Stimulated activated CD8-positive, alpha-beta memory T cell treated with anti-CD3 and anti-CD28 coated beads, Interleukin-12 subunit alpha, Interleukin-12 subunit beta, amount 100 ng/mL, for 24 hours (primary cell): Measurements from ENCODE around the gene WDR48.
A peak's percentile ranks its signal among the peaks of the same experiment; 100 is the strongest.
"Not testable (repeated sequence)": the region's sequence is repeated elsewhere in the genome, so short reads cannot be mapped to it uniquely, and the experiment has no call there.

Experiments
- DNase-seq: peaks from one replicate; pipeline ENCODE4 v3.0.0-alpha.2; 2020; ENCODE audit errors: extremely low read depth

Gene WDR48

DNA sequence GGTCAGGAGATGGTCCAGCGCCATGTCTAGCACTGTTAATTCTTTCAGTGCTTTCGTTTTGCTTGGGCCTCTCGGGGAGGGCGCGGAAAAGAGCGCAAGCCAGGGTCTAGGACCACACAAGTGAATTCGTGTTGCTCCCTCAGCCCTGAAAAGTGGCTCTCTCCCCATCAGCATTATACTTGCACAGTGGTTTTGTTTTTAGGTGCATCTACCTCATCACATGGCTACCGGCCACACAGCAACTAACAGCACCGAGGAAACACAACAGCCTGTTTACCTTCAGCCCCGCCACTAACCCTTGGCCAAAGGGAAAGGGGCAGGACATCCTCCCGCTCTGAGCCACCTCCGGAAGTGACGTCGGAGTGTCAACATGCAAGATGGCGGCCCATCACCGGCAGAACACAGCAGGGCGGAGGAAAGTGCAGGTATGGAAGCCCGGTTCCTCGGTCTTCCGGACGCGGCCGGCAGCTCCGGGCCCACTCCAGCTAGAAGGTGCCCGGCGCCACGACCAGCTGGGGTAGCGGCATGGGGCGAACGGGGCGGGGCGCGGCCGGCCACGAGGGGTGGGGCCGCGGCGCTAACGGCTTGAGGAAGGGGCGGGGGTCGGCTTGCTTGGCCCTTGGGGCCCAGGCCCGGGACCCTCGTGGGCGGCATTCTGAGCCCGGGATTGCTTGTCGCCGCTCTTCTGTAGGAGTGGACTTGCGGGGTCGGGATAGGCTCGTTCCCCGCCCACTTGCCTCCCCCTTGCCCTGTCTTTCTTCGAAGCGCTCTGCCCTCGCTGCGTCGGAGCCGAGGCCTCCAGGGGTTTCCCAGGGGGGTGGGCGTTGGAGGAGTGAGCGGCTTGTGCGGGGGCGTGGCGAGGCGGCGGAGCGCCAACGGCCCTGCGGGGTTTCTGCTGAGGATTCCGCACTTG lies at the start of gene WDR48, which contains the start of gene SCN11A:
Gene WDR48 (plus strand): TSS at position 368 of the 913 bp plus-strand sequence. CDS start 10 bp downstream, at position 378.
Gene SCN11A (minus strand): TSS at position 296 of the 913 bp plus-strand sequence. CDS start 101,582 bp downstream, outside the sequence.
- DNase-seq = peak; percentile 86

DNA sequence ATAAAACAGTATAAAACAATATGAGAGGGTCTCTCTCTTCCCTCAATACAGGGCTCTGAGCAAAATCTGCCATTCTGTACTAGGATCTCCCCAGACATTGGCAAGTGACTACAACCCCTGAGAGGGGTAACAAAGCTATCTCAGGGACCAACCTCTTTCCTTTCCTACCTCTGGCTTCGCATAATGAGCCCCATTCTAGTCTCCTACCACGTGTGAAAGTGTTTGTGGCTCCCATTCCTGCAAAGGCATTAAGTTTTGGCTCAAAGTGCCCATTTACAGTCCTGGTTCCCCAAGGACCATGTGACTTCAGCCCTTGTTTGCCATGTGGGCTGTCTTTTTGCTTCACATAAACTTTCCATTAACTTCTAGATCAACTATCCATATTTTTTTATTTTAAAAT lies 46.5 kb upstream of the WDR48 start:
- no peak for DNase-seq

DNA sequence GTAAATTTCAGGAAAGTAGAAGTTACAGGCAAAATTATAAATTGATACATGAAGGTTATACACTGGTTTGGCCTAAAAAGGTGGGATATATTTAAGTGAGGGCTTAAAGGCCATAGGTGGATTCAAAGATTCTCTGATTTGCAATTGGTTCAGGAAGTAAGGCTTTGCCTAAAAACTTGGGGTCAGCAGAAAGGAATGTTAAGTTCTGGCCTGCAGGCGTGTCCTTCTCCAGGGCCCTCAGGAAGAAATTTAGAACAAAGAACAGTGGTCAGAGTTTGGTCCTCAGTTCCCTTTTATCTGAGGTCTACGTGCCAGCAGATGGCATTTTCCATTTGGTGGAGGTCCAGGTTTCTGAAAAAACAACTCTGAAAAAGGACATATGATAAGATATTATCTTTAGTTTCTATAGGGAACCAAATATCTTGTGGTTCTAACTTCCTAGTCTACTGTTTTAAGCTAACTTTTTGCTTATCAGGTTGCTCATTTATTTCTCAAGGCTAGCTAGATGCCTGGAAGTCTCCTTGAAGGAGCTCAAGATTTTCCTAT lies 40.6 kb upstream of the WDR48 start:
- DNase-seq = no peak

DNA sequence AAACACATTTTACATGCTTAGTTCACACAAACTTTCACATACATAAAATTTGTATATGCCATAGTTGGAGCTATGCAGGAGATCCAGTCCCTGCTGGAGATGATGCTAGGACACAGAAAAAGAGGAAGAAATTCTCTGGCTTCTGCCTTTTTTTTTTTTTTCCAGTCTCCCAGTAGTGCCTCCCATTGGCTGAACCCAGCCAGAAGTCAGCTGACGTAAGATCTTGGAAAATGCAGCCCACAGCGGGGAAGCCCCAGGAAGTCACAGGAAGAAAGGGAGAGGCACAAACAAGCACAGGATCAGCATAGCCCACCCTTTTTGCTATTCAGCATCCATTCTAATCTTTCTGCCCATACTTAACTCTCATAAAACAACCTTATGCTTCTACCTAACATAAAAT lies 38.5 kb upstream of the WDR48 start:
- no peak for DNase-seq

DNA sequence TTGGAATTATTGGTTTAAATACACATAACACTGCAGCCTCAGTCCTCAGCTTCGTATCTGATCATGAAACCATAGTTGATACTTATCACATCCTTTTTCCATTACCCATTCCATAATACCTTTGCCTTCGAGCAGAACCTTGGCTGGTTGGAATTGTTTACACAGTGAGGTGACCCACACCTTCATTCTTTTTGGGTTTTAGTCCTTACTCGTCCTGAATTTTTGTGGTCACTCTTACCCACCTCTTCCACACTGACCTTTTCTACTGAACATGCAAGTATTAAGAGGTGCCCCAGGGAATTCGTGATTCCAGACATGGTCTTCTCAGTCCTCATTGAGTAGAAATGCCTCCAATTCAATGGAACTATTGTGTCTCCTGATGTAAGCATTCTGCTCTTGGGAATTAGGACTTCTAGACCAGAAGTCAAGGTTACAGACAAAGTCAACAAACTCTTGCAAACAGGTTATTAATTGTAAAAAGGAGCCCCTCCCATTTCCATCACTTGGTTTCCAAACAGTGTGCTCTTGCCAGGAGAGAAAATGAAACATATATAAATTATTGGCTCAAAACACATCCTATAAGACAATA lies 37.8 kb upstream of the WDR48 start:
- DNase-seq = no peak

DNA sequence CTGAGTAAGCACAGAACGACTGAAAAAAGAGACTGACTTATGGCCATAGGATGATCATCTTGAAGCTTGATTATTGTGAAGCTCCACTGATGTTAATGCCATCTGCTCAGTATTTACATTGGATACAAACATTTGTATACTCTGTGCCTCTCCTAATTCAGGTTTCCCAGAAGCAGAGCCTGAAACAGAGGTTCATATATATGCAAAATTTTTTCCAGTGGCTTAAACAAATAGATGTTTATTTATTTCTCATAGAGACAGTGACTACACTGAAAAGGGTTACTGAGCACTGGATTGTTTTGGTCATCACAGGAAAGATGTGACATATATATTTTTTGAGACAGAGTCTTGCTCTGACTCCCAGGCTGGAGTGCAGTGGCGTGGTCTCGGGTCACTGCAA lies 36.4 kb upstream of the WDR48 start:
- DNase-seq = no peak

DNA sequence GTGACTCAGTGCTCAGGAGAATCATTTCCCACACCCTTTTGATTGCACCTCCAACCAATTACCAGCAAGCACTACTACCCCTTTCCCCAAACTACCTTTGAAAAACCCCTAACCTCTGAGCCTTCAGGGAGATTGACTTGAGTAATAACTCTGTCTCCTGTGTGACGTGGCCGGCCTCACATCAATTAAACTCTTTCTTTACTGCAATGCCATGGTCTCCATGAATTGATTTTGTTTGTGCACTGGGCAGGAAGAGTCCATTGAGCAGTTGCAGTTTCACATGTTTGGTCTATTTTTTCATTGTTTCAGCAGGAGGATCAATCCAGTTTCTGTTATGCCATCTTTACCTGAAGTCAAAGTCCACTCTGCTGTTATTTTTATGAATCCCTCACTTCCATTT lies 32.5 kb upstream of the WDR48 start:
- DNase-seq = no peak

DNA sequence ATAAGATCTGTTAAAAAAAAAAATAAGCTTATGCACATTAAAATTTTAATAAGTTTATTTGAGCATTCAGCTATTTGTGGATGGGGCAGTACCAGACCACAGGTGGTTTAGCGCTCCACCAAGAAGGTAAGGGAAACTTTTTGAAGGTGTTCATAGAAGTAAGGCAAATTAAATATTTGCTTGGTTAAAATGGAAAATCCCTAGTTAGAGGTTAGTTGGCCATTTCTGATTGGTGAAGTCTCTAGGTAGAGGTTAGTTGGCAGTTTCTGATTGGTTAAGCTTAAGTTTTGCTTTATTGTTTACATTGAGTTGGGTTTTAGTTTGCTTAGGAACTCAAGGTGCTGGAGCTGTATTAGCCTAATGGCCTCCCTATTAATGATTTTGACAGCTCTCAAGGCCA lies 30.8 kb upstream of the WDR48 start:
- no peak for DNase-seq

DNA sequence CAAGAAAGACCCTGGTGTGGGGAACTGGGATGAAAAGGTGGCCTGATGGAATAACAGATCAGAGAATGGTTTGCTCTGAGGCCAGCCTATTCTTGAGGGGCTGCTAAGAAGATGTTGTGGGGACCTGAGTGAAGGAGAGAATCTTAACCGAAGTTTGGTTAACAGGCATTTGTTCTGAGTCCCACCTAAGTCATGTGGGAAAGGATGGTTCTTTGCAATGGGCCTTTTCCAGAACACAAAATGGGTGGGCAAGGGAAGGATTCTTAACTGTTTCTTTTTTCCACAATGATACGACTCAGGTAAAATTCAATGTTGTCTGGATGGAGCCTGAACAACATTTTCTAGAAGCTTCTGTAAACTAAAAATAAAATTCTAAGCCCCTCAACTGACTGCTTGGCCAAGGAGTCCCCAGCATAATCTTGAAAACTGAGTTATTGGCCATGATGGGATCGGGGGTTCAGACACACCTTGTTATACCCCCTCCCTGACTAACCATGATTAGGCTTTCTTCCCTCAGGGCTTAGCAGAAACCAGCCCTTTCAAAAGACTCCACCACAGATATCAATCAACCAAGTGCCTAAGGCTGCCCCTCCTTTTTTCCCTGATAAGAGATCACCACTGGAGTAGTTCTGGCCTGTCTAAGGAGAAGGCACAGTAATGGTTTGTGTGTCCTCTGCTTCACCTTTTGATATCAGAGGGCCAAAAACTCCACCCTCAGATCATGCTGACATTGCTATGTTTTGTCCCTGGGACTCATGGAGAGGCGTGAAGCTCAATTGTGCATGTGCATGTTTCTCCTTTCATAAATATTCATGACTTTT lies 30.1 kb upstream of the WDR48 start:
- no peak for DNase-seq

DNA sequence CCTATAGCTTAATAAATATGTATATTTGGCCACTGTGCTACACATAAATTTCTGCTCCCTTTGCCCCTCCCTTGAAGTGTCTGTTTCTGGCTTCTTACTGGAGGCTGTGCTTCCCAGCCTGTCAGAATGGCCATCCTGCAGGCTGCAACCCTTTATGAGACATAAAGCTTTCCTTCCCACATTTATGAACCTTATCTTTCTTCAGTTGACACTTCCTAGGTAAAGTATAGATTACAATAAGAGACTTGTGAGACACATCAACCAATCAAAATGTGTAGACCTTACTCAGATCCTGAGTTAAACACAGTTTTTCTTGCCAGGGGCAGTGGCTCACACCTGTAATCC lies 29.6 kb upstream of the WDR48 start:
- no peak for DNase-seq

DNA sequence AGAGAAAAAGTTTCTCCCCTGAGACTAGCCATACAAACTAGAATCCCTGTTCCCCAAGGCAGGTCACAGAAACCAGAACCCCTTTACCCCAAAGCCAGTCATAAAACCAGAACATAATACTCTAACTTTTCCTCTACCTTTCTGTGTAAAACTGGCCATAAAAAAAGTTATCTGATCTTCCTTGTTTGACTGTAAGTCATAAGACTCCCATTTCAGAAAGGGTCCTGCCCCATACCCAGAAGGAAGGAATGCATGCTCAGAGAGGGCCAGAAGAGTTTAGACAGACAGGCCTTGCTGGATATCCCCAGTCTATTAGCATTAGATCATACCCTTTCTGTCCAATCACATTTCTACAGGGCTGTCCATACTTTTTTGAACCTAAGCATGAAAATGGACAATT lies 27.3 kb upstream of the WDR48 start:
- no peak for DNase-seq

DNA sequence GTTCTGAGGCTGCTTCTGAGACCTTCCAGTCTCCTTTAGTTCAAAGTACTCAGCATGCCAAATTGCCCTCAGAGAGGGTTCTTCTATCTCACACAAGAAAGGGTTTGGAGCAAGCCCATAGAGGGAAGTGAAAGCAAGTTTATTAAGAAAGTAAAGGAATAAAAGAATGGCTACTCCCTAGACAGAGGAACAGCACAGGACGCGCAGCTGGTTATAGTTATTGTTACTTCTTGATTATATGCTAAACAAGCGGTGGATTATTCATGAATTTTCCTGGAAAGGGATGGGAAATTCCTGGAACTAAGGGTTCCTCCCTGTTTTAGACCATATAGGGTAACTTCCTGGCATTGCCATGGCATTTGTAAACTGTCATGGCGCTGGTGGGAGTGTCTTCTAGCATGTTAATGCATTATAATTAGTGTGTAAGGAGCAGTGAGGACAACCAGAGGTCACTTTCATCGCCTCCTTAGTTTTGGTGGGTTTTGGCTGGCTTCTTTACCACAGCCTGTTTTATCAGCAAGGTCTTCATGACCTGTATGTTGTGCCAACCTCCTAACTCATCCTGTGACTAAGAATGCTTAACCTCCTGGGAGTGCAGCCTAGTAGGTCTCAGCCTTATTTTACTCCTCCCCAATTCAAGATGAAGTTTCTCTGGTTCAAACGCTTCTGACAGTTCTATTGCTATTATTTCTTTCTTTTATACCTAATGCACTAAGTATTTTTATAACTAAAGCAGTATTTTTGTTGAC lies 26.4 kb upstream of the WDR48 start:
- no peak for DNase-seq

DNA sequence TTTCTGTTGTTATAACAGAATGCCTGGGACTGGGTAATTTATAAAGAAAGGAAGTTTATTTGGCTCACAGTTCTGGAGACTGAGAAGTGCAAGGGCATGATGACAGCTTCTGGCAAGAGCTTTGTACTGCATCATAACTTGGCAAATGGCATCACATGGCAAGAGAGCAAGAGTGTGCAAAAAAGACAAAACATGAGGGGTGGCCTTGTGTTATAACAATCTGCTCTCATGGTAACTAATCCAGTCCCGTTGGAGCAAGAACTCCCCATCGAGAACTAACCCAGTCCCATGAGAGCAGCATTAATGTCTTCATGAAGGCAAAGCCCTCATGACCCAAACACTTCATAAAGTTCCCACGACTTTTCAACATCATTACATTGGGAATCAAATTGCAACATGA lies 23.3 kb upstream of the WDR48 start:
- DNase-seq = no peak

DNA sequence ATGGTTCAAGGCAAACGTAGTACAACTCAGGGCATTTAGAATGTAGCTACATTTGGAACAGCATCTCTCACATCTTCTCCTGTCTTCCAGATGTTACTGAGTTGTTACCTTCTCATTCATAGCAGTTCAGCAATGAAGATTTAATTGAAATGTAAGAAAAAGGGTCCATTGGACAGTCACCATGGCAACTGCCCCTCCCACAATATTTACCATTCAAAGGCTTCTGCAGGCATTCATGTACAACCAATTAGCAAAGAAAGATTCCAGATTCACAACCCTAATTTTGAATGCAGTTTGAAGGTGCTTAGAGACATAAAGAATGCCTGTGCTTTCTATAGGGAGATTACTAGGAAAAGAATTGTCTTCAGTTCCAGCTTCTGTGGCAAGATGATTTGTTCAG lies 22.3 kb upstream of the WDR48 start:
- DNase-seq = no peak

DNA sequence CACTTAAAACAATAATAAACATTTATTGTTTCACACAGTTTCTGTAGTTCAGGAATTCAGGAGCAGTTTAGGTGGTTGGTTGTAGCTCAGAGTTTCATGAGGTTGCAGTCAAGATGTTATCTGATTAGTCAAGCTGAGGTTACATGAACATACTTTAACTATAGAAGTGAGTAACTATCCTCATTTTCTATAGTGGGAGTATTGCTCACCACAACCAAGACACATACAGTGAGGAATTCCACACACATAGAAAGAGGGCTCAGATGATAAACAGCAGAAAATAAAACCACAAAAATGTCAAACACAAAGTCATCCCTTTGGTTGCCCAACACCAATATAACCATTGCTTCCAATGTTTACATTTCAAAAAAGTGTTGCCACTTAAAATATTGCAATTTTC lies 13.7 kb upstream of the WDR48 start:
- DNase-seq = no peak

DNA sequence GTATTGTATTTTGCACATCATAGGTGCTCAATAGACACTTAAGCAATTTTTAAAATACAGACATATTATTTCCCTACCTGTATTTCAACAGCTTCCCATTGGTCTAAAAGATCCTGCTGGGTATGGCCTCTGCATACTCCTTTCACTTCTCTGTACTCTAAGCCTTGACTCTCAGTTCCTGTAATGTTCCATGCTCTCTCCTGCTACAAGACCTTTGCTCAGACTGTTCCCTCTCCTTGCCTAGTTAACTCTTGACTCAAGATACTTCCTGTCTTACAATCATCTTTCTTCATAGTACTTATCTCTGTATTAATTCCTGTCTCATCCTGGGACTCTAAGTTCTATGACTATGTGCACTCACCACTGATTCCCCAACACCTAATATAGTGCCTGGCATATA lies 1.8 kb upstream of the WDR48 start:
- no peak for DNase-seq

DNA sequence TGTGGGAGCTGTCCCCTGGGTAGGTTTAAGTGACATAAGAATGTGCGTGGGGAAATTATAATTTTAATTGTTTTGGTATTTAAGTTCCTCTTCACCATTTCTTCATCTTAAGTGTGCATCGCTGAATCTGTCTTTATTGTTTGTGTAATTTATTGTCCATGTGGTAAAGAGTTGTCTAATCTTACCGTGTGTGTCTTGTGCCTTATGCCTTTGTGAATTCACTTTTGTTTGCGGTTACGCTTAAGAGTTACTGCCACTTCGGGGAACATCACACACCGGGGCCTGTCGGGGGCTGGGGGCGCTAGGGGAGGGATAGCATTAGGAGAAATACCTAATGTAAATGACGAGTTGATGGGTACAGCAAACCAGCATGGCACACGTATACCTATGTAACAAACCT lies 767 bp downstream of the WDR48 start:
- no peak for DNase-seq

DNA sequence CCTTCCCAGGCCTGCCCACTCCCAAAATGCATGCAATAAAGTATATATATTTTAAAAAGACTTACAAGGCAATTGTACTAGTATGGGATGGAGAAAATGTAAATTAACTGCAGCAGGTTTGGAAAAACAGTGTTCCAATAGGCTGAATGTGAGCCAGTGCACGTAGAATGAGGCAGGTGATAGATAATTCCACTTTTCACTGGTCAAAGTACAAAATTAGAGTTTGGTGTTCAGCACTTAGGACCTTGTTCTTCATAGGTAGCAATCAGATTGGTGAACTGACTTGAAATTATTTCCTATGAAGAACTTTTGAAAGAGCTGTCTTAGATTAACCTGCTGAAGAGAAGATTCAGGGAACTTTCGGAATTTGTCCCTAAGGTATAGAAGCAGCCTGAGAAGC lies 1.9 kb downstream of the WDR48 start:
- no peak for DNase-seq

DNA sequence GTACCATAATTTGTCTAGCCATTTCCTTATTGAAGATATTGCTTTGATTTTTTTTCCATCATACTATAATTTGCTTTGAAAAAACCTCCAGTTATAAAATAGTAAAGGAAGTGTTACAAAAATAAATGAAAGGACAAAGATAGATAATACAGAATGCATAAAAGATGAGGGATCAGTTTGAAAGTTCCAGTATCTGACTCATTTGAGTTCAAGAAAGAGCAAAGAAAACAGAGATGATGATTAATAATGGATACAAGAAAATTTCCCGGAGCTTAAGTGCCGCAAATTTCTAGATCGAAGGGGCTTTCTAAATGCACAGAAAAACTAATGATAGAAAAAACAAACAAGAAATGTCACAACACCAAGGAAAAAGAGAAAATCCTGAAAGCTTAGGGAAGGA lies 4.3 kb downstream of the WDR48 start:
- DNase-seq = no peak

DNA sequence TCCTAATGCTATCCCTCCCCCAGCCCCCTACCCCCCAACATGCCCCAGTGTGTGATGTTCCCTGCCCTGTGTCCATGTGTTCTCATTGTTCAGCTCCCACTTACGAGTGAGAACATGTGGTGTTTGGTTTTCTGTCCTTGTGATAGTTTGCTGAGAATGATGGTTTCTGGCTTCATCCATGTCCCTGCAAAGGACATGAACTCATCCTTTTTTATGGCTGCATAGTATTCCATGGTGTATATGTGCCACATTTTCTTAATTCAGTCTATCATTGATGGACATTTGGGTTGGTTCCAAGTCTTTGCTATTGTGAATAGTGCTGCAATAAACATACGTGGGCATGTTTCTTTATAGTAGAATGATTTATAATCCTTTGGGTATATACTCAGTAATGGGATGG lies 9.4 kb downstream of the WDR48 start:
- DNase-seq = not testable (repeated sequence)

DNA sequence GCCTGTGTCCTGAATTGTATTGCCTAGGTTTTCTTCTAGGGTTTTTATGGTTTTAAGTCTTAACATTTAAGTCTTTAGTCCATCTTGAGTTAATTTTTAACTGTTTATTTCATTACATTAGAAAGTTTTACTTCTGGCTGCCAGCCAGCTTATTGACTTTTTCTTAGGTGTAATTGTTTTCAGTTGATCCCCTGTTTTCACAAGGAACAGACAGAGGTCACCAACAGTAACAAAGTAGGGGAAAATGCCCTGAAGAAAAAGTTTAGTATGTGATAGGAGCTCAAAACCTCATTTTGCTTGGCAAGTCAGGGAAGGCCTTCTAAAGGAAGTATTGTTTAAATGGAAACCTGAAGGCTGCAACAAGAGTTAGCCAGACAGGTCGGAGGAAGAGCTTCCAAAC lies 10.4 kb downstream of the WDR48 start:
- DNase-seq = no peak

DNA sequence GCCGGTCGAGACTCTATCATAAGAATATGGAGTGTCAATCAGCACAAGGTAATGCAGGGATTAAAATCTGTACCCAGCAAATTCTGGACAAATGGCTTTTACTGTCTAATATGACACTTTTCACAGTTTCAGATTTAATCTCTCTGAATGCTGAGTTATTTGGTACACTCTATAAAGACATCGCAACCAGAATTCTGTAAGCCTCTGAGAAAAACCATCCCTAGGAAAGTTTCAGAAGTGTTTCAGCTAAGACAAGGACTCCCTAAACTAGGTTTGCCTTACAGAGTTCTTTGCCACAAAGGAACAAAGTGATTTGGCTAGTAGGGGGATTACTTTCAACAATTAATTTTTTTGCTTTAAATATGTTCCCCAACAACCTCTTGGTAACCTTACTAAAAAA lies 11.3 kb downstream of the WDR48 start:
- no peak for DNase-seq
